HFFc6 (cell line): ENCODE measurements around the gene KLHL29. TPM values are rescaled to one million over a fixed set of nuclear protein-coding genes. Genes with fewer than 3 reads are reported as not detected.

ENCODE experiments used
- DNase-seq: peaks from one replicate; pipeline ENCODE4 v3.0.0-alpha.2; 2018
- H3K27ac Mint-ChIP-seq: 2 replicates; pipeline ENCODE4 v1.8.0; 2020; ENCODE audit warnings: mild to moderate bottlenecking, mixed read lengths
- H3K27me3 Mint-ChIP-seq: 2 replicates; pipeline ENCODE4 v1.8.0; 2021; ENCODE audit warnings: mild to moderate bottlenecking, moderate library complexity, mixed read lengths; ENCODE audit not compliant: insufficient read depth
- H3K36me3 Mint-ChIP-seq: 2 replicates; pipeline ENCODE4 v1.8.0; 2021; ENCODE audit warnings: low read depth, mixed read lengths
- H3K4me1 Mint-ChIP-seq: 2 replicates; pipeline ENCODE4 v1.8.0; 2020; ENCODE audit warnings: low read depth, mixed read lengths
- H3K4me3 Mint-ChIP-seq: 2 replicates; pipeline ENCODE4 v1.8.0; 2020; ENCODE audit warnings: mild to moderate bottlenecking, moderate library complexity, mixed read lengths
- H3K9me3 Mint-ChIP-seq: 2 replicates; pipeline ENCODE4 v1.8.0; 2020; ENCODE audit warnings: mild to moderate bottlenecking, mixed read lengths
- CTCF ChIP-seq: fragments of 200-600 bp; sonication (generic); IDR thresholded peaks from 2 replicates; pipeline ENCODE4 v1.5.0; 2021; ENCODE audit warnings: antibody characterized with exemption, mild to moderate bottlenecking
- total RNA-seq, 6 experiments: library from RNA; stranded (reverse); fragmentation: NEBNext Ultra II Directional; extraction: Animal tissue kit (Norgen Biotek cat#: 25700); gene quantifications; 2 replicates in 1 of 6; 3 replicates in 5 of 6; pipeline ENCODE4 v1.2.3, GENCODE V29; 2021

The KLHL29 gene
- total RNA-seq, 6 experiments from 2014 or later: 7.4 to 9.7 (median 8.6) TPM

GRCh38 chr2:23684395-23685176, 299.6 kb downstream of the KLHL29 start:
- Mint-ChIP-seq H3K27me3 (peaks cover 2% of the 10 kb centered on the region), H3K36me3 (no peaks in the 10 kb centered on the region), H3K4me3 (no peak overlapping the region), H3K4me1 (no peaks in the 10 kb centered on the region), H3K9me3 (no peaks in the 10 kb centered on the region), H3K27ac (no peak overlapping the region)
- TF ChIP-seq CTCF: no peak
- DNase-seq: no peak

- no peak for DNase-seq
- H3K4me1 Mint-ChIP-seq: no peaks in the 10 kb centered on the region
- no peaks in the 10 kb centered on the region for H3K9me3 Mint-ChIP-seq
- no peaks in the 10 kb centered on the region for H3K36me3 Mint-ChIP-seq
- no peak for TF ChIP-seq CTCF
- peaks cover 2% of the 10 kb centered on the region for H3K27me3 Mint-ChIP-seq
- no peak overlapping the region for H3K4me3 Mint-ChIP-seq
- H3K27ac Mint-ChIP-seq: no peak overlapping the region
Observed at GRCh38 chr2:23685181-23685580, 300.2 kb downstream of the KLHL29 start.

GRCh38 chr2:23685706-23686105, 300.7 kb downstream of the KLHL29 start:
- Mint-ChIP-seq H3K27me3 (peaks cover 2% of the 10 kb centered on the region), H3K9me3 (no peaks in the 10 kb centered on the region), H3K4me3 (no peak overlapping the region), H3K36me3 (no peaks in the 10 kb centered on the region), H3K4me1 (no peaks in the 10 kb centered on the region), H3K27ac (no peak overlapping the region)
- DNase-seq: no peak
- TF ChIP-seq CTCF: no peak

GRCh38 chr2:23686405-23687029, 301.5 kb downstream of the KLHL29 start:
- Mint-ChIP-seq H3K9me3 (no peaks in the 10 kb centered on the region), H3K36me3 (no peaks in the 10 kb centered on the region), H3K4me1 (no peaks in the 10 kb centered on the region), H3K4me3 (no peak overlapping the region), H3K27me3 (peaks cover 4% of the 10 kb centered on the region), H3K27ac (no peak overlapping the region)
- no peak for TF ChIP-seq CTCF
- DNase-seq: no peak

GRCh38 chr2:23687214-23687613, 302.2 kb downstream of the KLHL29 start:
- H3K9me3 Mint-ChIP-seq: no peaks in the 10 kb centered on the region
- DNase-seq: no peak
- peaks cover 4% of the 10 kb centered on the region for H3K27me3 Mint-ChIP-seq
- H3K4me1 Mint-ChIP-seq: no peaks in the 10 kb centered on the region
- H3K27ac Mint-ChIP-seq: no peak overlapping the region
- no peak overlapping the region for H3K4me3 Mint-ChIP-seq
- no peaks in the 10 kb centered on the region for H3K36me3 Mint-ChIP-seq
- no peak for TF ChIP-seq CTCF
